Aorta (tissue), 5 donors: ENCODE measurements around the gene SNRPB. TPM values are rescaled to one million over a fixed set of nuclear protein-coding genes. Genes with fewer than 3 reads are reported as not detected.

ENCODE experiments used
- ATAC-seq: fragments of 200-7000 bp; cut with Tn5 transposase; one replicate; pipeline ENCODE4 v1.9.1; 2022; ENCODE audit warnings: moderate library complexity; ENCODE audit not compliant: low FRiP score
- DNase-seq, 2 donors: peaks; one replicate each; pipeline ENCODE4 v3.0.0-alpha.2; 2020
- H3K27ac ChIP-seq, 2 donors: one replicate each; pipeline ENCODE4 v1.5.1; 2013; ENCODE audit warnings: low read length in 2 of 2, mild to moderate bottlenecking in 2 of 2, moderate library complexity in 2 of 2, control low read depth in 1 of 2, inconsistent platforms in 1 of 2, low read depth in 1 of 2
- H3K27me3 ChIP-seq, 2 donors: one replicate each; pipeline ENCODE4 v1.6.1; 2013; ENCODE audit warnings: control low read depth in 1 of 2, low read length in 1 of 2, mild to moderate bottlenecking in 1 of 2, moderate library complexity in 1 of 2; ENCODE audit not compliant: insufficient read depth in 2 of 2, control insufficient read depth in 1 of 2
- H3K36me3 ChIP-seq, 2 donors: one replicate each; pipeline ENCODE4 v1.6.1; 2013; ENCODE audit warnings: control low read depth in 1 of 2, low read length in 1 of 2, mild to moderate bottlenecking in 1 of 2; ENCODE audit not compliant: insufficient read depth in 2 of 2, control insufficient read depth in 1 of 2
- H3K4me1 ChIP-seq, 2 donors: one replicate each; pipeline ENCODE4 v1.6.1; 2013; ENCODE audit warnings: low read length in 2 of 2, control low read depth in 1 of 2, mild to moderate bottlenecking in 1 of 2, moderate library complexity in 1 of 2; ENCODE audit not compliant: insufficient read depth in 2 of 2, control insufficient read depth in 1 of 2
- H3K4me3 ChIP-seq, 2 donors: one replicate each; pipeline ENCODE4 v1.5.1; 2013; ENCODE audit warnings: low read length in 2 of 2, control low read depth in 1 of 2, mild to moderate bottlenecking in 1 of 2
- H3K9me3 ChIP-seq: one replicate; pipeline ENCODE4 v1.6.1; 2013; ENCODE audit warnings: mild to moderate bottlenecking, low read length; ENCODE audit not compliant: control insufficient read depth
- WGBS, 2 donors: extraction: QIAGEN DNeasy Blood & Tissue Kit; methylation state at CpG; one replicate each; pipeline ENCODE4 v1.1.7; 2013; 5-methylcytosine and 5-hydroxymethylcytosine counted together
- intact Hi-C, 2 donors: fragments of 100-400 bp; cut with DNase I; formaldehyde crosslinking; loops; one replicate each; pipeline versions ENCODE4 v1.14.2 to v1.15.0; 2022
- polyA plus RNA-seq, 2 donors: library from polyadenylated mRNA; stranded (reverse); fragments of 200-250 nt; gene quantifications; one replicate each; pipeline ENCODE4 v1.2.3, GENCODE V29; 2013
- total RNA-seq, 2 donors: library from RNA; stranded (reverse); fragmentation: NEBNext Ultra II Directional; extraction: Animal tissue kit (Norgen Biotek cat#: 25700); gene quantifications; one replicate each; pipeline ENCODE4 v1.2.1, GENCODE V29; 2021
- donor health status: healthy with polysubstance abuse.
- donor health status: Bipolar disorder and iron deficiency.
- donor health status: DM: no; HTN: no; CAD: no.
- donor health status: DM: no; HTN: no; CAD: no.
- donor health status: DM: yes; HTN: yes; CAD: no.

The SNRPB gene
- total and polyA plus RNA-seq, 4 donors = 84.2 to 116 (median 97.9) TPM

- no peak overlapping the region for H3K27ac ChIP-seq
- no peaks in the 10 kb centered on the region for H3K9me3 ChIP-seq
- 60 to 68% methylated on average over 1 of the region's 1 CpG for whole genome bisulfite sequencing, 2 donors
- H3K4me1 ChIP-seq = no peaks in the 10 kb centered on the region
- H3K27me3 ChIP-seq = no peaks in the 10 kb centered on the region
- intact Hi-C loops = no loop called here
- no peaks in the 10 kb centered on the region for H3K36me3 ChIP-seq
- no peak for DNase-seq
- no peak overlapping the region for H3K4me3 ChIP-seq
- no peak for ATAC-seq
Measured at GRCh38 chr20:2420510-2420909, 50.1 kb downstream of the SNRPB start.

- Histone ChIP-seq H3K9me3 (peaks cover 1% of the 10 kb centered on the region), H3K27me3 (no peaks in the 10 kb centered on the region), H3K36me3 (no peaks in the 10 kb centered on the region), H3K4me1 (no peaks in the 10 kb centered on the region), H3K4me3 (no peak overlapping the region), H3K27ac (no peak overlapping the region)
- intact Hi-C loops = no loop called here
- 45 to 59% methylated on average over 2 of the region's 2 CpGs for whole genome bisulfite sequencing, 2 donors
- ATAC-seq = no peak
- no peak for DNase-seq
Measured at GRCh38 chr20:2418388-2418787, 52.2 kb downstream of the SNRPB start.

DNA sequence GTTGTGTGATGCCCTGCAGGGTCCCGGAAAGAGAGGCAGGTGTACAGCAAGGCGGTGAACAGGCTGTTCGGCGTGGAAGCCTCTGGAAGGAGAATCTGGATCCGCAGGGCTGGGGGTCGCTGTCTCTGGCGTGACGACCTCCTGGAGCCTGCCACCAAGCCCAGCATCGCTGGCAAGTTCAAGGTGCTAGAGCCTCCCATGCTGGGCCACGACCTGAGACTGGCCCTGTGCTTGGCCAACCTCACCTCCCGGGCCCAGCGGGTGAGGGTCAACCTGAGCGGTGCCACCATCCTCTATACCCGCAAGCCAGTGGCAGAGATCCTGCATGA is 53.4 kb downstream of the SNRPB start:
- H3K4me1 ChIP-seq = no peaks in the 10 kb centered on the region
- ATAC-seq (no peak), DNase-seq (no peak)
- no peaks in the 10 kb centered on the region for H3K27me3 ChIP-seq
- intact Hi-C loops = no loop called here
- no peak overlapping the region for H3K27ac ChIP-seq
- whole genome bisulfite sequencing, 2 donors = 84 to 89% methylated on average over 14 of the region's 14 CpGs
- no peak overlapping the region for H3K4me3 ChIP-seq
- no peaks in the 10 kb centered on the region for H3K36me3 ChIP-seq
- H3K9me3 ChIP-seq = peaks cover 1% of the 10 kb centered on the region

DNA sequence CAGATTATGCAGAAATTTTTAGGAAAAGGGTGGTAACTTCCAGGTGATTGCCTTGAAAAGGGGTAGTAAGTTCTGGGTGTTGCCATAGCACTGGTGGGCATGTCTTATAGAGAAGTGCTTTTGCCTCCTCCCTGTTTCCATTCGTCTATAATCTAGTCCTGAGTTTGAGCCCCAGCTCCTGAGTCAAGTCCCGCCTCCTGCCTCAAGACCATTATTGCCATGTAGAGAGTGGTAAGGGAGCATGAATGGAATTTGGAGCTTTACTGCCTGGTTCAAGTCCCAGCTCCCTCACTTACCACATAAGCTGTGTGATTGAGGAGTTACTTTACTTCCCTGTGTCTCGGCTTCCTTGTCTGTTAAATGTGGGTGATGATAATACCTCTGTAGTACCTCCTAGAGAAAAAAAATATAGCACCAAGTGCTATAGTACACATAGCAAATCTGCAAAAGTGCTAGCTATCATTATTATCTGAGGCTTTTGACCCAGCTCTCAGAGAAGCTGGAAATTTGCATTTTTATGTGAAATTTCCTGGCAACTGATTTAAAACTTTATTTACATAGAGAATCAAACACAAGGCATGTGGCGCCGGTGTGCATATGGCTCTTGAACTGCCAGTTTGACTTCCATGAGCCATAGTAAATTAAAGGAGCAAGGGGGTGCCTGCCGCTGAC is 53.9 kb downstream of the SNRPB start:
- Histone ChIP-seq H3K27me3 (no peaks in the 10 kb centered on the region), H3K36me3 (no peaks in the 10 kb centered on the region), H3K27ac (no peak overlapping the region), H3K4me3 (no peak overlapping the region), H3K9me3 (peaks cover 1% of the 10 kb centered on the region), H3K4me1 (no peaks in the 10 kb centered on the region)
- ATAC-seq (no peak), DNase-seq (no peak)
- WGBS, 2 donors = 73 to 74% methylated on average over 6 of the region's 6 CpGs
- intact Hi-C loops = no loop called here

Other genes with a start within 250 kb of the SNRPB start
- gene TGM3, start 174.8 kb downstream of the SNRPB start, total RNA-seq = not detected
- under 1 TPM; 0.72 to 0.75 TPM for gene TGM3, start 174.8 kb downstream of the SNRPB start, polyA plus RNA-seq
- gene TGM6, start 89.9 kb downstream of the SNRPB start, total RNA-seq = not detected
- gene TGM6, start 89.9 kb downstream of the SNRPB start, polyA plus RNA-seq = not detected
- 10 to 100 TPM; 13.9 to 15.0 TPM for gene ZNF343, start 38.1 kb upstream of the SNRPB start, total RNA-seq
- 1 to 10 TPM; 5.3 to 9.7 TPM for gene ZNF343, start 38.1 kb upstream of the SNRPB start, polyA plus RNA-seq
- gene TMC2, start 65.8 kb upstream of the SNRPB start, total RNA-seq = under 1 TPM in 1 of 2 donors, not detected in 1; 0.15 TPM
- gene TMC2, start 65.8 kb upstream of the SNRPB start, polyA plus RNA-seq = under 1 TPM in 1 of 2 donors, not detected in 1; 0.10 TPM
- 10 to 100 TPM; 81.6 to 88.3 TPM for gene NOP56, start 181.8 kb upstream of the SNRPB start, total RNA-seq
- 100 to 1,000 TPM in 1 of 2 donors, 10 to 100 TPM in 1; 46.8 to 138 TPM for gene NOP56, start 181.8 kb upstream of the SNRPB start, polyA plus RNA-seq
- 10 to 100 TPM; 51.4 to 63.1 TPM for gene IDH3B, start 193.4 kb upstream of the SNRPB start, total RNA-seq
- 100 to 1,000 TPM in 1 of 2 donors, 10 to 100 TPM in 1; 55.3 to 104 TPM for gene IDH3B, start 193.4 kb upstream of the SNRPB start, polyA plus RNA-seq
- gene EBF4, start 222.0 kb upstream of the SNRPB start, total RNA-seq = 10 to 100 TPM; 16.7 to 19.9 TPM
- 10 to 100 TPM; 10.8 to 30.3 TPM for gene EBF4, start 222.0 kb upstream of the SNRPB start, polyA plus RNA-seq